ENCODE measurements around the gene XXYLT1.
"Not testable (repeated sequence)": the region's sequence is repeated elsewhere in the genome, so short reads cannot be mapped to it uniquely, and the experiment has no call there.

The XXYLT1 gene

GRCh38 chr3:195250473-195251251, 20.3 kb downstream of the XXYLT1 start:
- DNase-seq, result peak; percentile 64

GRCh38 chr3:195249858-195250464, 21.0 kb downstream of the XXYLT1 start:
- peak; percentile 8 for DNase-seq

- peak; percentile 12 for DNase-seq
These were observed 21.7 kb downstream of the XXYLT1 start for GRCh38 chr3:195249057-195249770.

- no peak for DNase-seq
These were observed 22.7 kb downstream of the XXYLT1 start for GRCh38 chr3:195248281-195248680.

GRCh38 chr3:195247863-195248189, 23.1 kb downstream of the XXYLT1 start:
- no peak for DNase-seq

GRCh38 chr3:195247086-195247862, 23.7 kb downstream of the XXYLT1 start:
- DNase-seq, result peak; percentile 11

GRCh38 chr3:195246581-195246995, 24.4 kb downstream of the XXYLT1 start:
- DNase-seq, result no peak

GRCh38 chr3:195245531-195245951, 25.4 kb downstream of the XXYLT1 start:
- DNase-seq, result no peak

GRCh38 chr3:195241592-195242355, 29.2 kb downstream of the XXYLT1 start:
- peak; percentile 8 for DNase-seq

GRCh38 chr3:195240939-195241338, 30.0 kb downstream of the XXYLT1 start:
- DNase-seq, result no peak

GRCh38 chr3:195240171-195240701, 30.7 kb downstream of the XXYLT1 start:
- DNase-seq, result no peak

- DNase-seq, result no peak
These were observed 31.8 kb downstream of the XXYLT1 start for GRCh38 chr3:195239121-195239520.

GRCh38 chr3:195238586-195239118, 32.3 kb downstream of the XXYLT1 start:
- DNase-seq, result peak; percentile 59

- no peak for DNase-seq
These were observed 32.8 kb downstream of the XXYLT1 start for GRCh38 chr3:195238081-195238571.

- DNase-seq, result peak; percentile 14
These were observed 34.0 kb downstream of the XXYLT1 start for GRCh38 chr3:195236801-195237570.

- peak; percentile 10 for DNase-seq
These were observed 34.7 kb downstream of the XXYLT1 start for GRCh38 chr3:195236076-195236798.

- no peak for DNase-seq
These were observed 40.7 kb downstream of the XXYLT1 start for GRCh38 chr3:195230244-195230643.

GRCh38 chr3:195228886-195229285, 42.1 kb downstream of the XXYLT1 start:
- not testable (repeated sequence) for DNase-seq

- DNase-seq, result no peak
These were observed 43.1 kb downstream of the XXYLT1 start for GRCh38 chr3:195227871-195228270.

GRCh38 chr3:195226900-195227447, 44.0 kb downstream of the XXYLT1 start:
- DNase-seq, result no peak
